GM23248 (cell line): ENCODE results near the gene DNAH11. TPM values are rescaled to one million over a fixed set of nuclear protein-coding genes. Genes with fewer than 3 reads are reported as not detected.

Experiments used
- DNase-seq: peaks from one replicate; pipeline ENCODE4 v3.0.0-alpha.2; 2015
- H2AFZ ChIP-seq: fragments of 200-600 bp; sonication (generic); 2 replicates; pipeline ENCODE4 v1.6.1; 2016; ENCODE audit warnings: antibody characterized with exemption
- H3F3A ChIP-seq: fragments of 200-600 bp; sonication (generic); 2 replicates; pipeline ENCODE4 v1.6.1; 2016; ENCODE audit warnings: mild to moderate bottlenecking, antibody characterized with exemption, mixed run types; ENCODE audit not compliant: insufficient read depth
- H3K27ac ChIP-seq: fragments of 200-600 bp; sonication (generic); 2 replicates; pipeline ENCODE4 v1.5.1; 2016; ENCODE audit warnings: mild to moderate bottlenecking
- H3K27me3 ChIP-seq: fragments of 200-600 bp; sonication (generic); replicated peaks from 2 replicates; pipeline ENCODE4 v1.6.1; 2016; ENCODE audit warnings: mild to moderate bottlenecking; ENCODE audit not compliant: insufficient read depth
- H3K36me3 ChIP-seq: fragments of 200-600 bp; sonication (generic); 2 replicates; pipeline ENCODE4 v1.6.1; 2016; ENCODE audit warnings: low read depth, mild to moderate bottlenecking
- H3K4me1 ChIP-seq: fragments of 200-600 bp; sonication (generic); 2 replicates; pipeline ENCODE4 v1.6.1; 2016; ENCODE audit warnings: mild to moderate bottlenecking; ENCODE audit not compliant: insufficient read depth
- H3K4me2 ChIP-seq: fragments of 200-600 bp; sonication (generic); one replicate; pipeline ENCODE4 v1.6.1; 2016; ENCODE audit warnings: mild to moderate bottlenecking; ENCODE audit not compliant: unreplicated experiment
- H3K4me3 ChIP-seq: fragments of 200-600 bp; sonication (generic); 2 replicates; pipeline ENCODE4 v1.5.1; 2016; ENCODE audit warnings: mild to moderate bottlenecking
- H3K79me2 ChIP-seq: fragments of 200-600 bp; sonication (generic); 2 replicates; pipeline ENCODE4 v1.6.1; 2016; ENCODE audit warnings: mild to moderate bottlenecking; ENCODE audit not compliant: insufficient read depth
- H3K9ac ChIP-seq: fragments of 200-600 bp; sonication (generic); 2 replicates; pipeline ENCODE4 v1.6.1; 2016; ENCODE audit warnings: mild to moderate bottlenecking
- H3K9me2 ChIP-seq: fragments of 200-600 bp; sonication (generic); 2 replicates; pipeline ENCODE4 v1.6.1; 2016; ENCODE audit warnings: mixed run types, mild to moderate bottlenecking, moderate library complexity; ENCODE audit not compliant: insufficient read depth
- H3K9me3 ChIP-seq: fragments of 200-600 bp; sonication (generic); one replicate; pipeline ENCODE4 v1.6.1; 2017; ENCODE audit warnings: low read depth
- H4K20me1 ChIP-seq: fragments of 200-600 bp; sonication (generic); 2 replicates; pipeline ENCODE4 v1.6.0; 2016; ENCODE audit not compliant: insufficient read depth
- EZH2 ChIP-seq: fragments of 200-600 bp; sonication (generic); IDR thresholded peaks from 2 replicates; pipeline ENCODE4 v1.6.1; 2018; ENCODE audit warnings: antibody characterized with exemption, mild to moderate bottlenecking; ENCODE audit not compliant: insufficient read depth, poor library complexity, severe bottlenecking
- EZH2phosphoT487 ChIP-seq: fragments of 200-600 bp; sonication (generic); IDR thresholded peaks from 2 replicates; pipeline ENCODE4 v1.6.1; 2018; ENCODE audit warnings: antibody characterized with exemption, moderate library complexity, mild to moderate bottlenecking, low read depth; ENCODE audit not compliant: insufficient read depth
- WGBS, 2 experiments: methylation state at CpG; one replicate each; pipeline ENCODE4 v1.1.6; 2015 to 2017; ENCODE audit warnings: low lambda C conversion rate in 2 of 2, low coverage in 1 of 2; ENCODE audit errors: missing lambda C conversion rate in 2 of 2; 5-methylcytosine and 5-hydroxymethylcytosine counted together
- in situ Hi-C: fragments of 300-500 bp; cut with MboI; formaldehyde crosslinking; loops from 2 replicates; pipeline ENCODE4 v1.15.0; 2020
- polyA plus RNA-seq: library from polyadenylated mRNA; unstranded; fragments of >200 nt; fragmentation: Nextera tagmentation; extraction: Ambion mirVana; gene quantifications from 2 replicates; pipeline ENCODE4 v1.2.1, GENCODE V29; 2016
- total RNA-seq: library from RNA; depleted of rRNA; stranded (reverse); fragments of >200 nt; shearing (Covaris generic); gene quantifications from 2 replicates; pipeline ENCODE4 v1.2.3, GENCODE V29; 2014

The DNAH11 gene
- total and polyA plus RNA-seq, 2 experiments from 2014 or later, result 0.91 to 3.1 TPM

DNA sequence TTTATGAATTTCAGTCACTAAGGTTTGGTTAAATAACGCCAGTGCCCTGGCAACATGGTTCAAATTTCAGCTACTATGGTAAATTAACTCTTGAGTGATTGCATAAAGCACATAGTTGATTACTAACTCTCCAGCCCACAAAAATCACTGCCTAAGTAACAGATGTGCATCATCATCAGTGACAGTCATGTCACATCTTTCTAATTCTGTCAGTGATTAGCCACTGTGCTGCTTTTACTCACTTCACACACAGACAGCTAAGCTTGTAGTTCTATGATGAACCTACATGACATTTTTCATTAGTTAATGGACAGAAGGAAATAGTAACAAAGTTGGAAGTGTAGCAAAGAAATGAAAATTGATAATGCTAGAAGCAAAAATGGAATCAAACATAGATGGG is 108.9 kb downstream of the DNAH11 start:
- H3K27me3 ChIP-seq, result no peaks in the 10 kb centered on the region
- H3K9me3 ChIP-seq, result no peaks in the 10 kb centered on the region
- no peak overlapping the region for H3K9ac ChIP-seq
- no peak overlapping the region for H3K4me3 ChIP-seq
- H4K20me1 ChIP-seq, result no peaks in the 10 kb centered on the region
- H3K27ac ChIP-seq, result no peak overlapping the region
- H3K4me1 ChIP-seq, result no peaks in the 10 kb centered on the region
- in situ Hi-C loops, result no loop called here
- TF ChIP-seq EZH2, result no peak
- TF ChIP-seq EZH2phosphoT487, result no peak
- H3K79me2 ChIP-seq, result no peaks in the 10 kb centered on the region
- no peaks in the 10 kb centered on the region for H3K9me2 ChIP-seq
- no peaks in the 10 kb centered on the region for H3F3A ChIP-seq
- no peak overlapping the region for H2AFZ ChIP-seq
- no peak for DNase-seq
- H3K4me2 ChIP-seq, result no peak overlapping the region
- no peaks in the 10 kb centered on the region for H3K36me3 ChIP-seq
- 0 to 4% methylated on average over 1 of the region's 1 CpG for WGBS, 2 experiments

GRCh38 chr7:21653623-21654022 is 110.8 kb downstream of the DNAH11 start:
- Histone ChIP-seq H3K79me2 (no peaks in the 10 kb centered on the region), H2AFZ (no peak overlapping the region), H3F3A (no peaks in the 10 kb centered on the region), H3K27me3 (no peaks in the 10 kb centered on the region), H3K9me2 (no peaks in the 10 kb centered on the region), H3K4me3 (no peak overlapping the region), H3K9me3 (no peaks in the 10 kb centered on the region), H3K36me3 (no peaks in the 10 kb centered on the region), H3K27ac (no peak overlapping the region), H3K9ac (no peak overlapping the region), H3K4me1 (no peaks in the 10 kb centered on the region), H4K20me1 (no peaks in the 10 kb centered on the region), H3K4me2 (no peak overlapping the region)
- DNase-seq, result no peak
- WGBS, 2 experiments, result 25 to 28% methylated on average over 4 of the region's 4 CpGs
- in situ Hi-C loops, result no loop called here
- TF ChIP-seq EZH2phosphoT487 (no peak), EZH2 (no peak)

- Histone ChIP-seq H3K27me3 (no peaks in the 10 kb centered on the region), H3K9me3 (no peaks in the 10 kb centered on the region), H3K79me2 (no peaks in the 10 kb centered on the region), H3K4me1 (no peaks in the 10 kb centered on the region), H2AFZ (no peak overlapping the region), H3F3A (no peaks in the 10 kb centered on the region), H3K9ac (no peak overlapping the region), H3K4me3 (no peak overlapping the region), H3K27ac (no peak overlapping the region), H3K36me3 (no peaks in the 10 kb centered on the region), H3K4me2 (no peak overlapping the region), H4K20me1 (no peaks in the 10 kb centered on the region), H3K9me2 (no peaks in the 10 kb centered on the region)
- no peak for TF ChIP-seq EZH2
- TF ChIP-seq EZH2phosphoT487, result no peak
- 14 to 18% methylated on average over 5 of the region's 5 CpGs for WGBS, 2 experiments
- in situ Hi-C loops, result no loop called here
- no peak for DNase-seq
Measured at GRCh38 chr7:21656081-21656480, 113.2 kb downstream of the DNAH11 start.

- Histone ChIP-seq H3K4me3 (no peak overlapping the region), H3K27me3 (no peaks in the 10 kb centered on the region), H3K9me2 (no peaks in the 10 kb centered on the region), H3K9me3 (no peaks in the 10 kb centered on the region), H3K36me3 (no peaks in the 10 kb centered on the region), H3K9ac (no peak overlapping the region), H3F3A (no peaks in the 10 kb centered on the region), H3K4me1 (no peaks in the 10 kb centered on the region), H3K79me2 (no peaks in the 10 kb centered on the region), H4K20me1 (no peaks in the 10 kb centered on the region), H3K27ac (no peak overlapping the region), H2AFZ (no peak overlapping the region), H3K4me2 (no peak overlapping the region)
- no peak for DNase-seq
- in situ Hi-C loops, result no loop called here
- TF ChIP-seq EZH2, result no peak
- no peak for TF ChIP-seq EZH2phosphoT487
- 14 to 27% methylated on average over 2 of the region's 2 CpGs for WGBS, 2 experiments
Measured at GRCh38 chr7:21656796-21657195, 114.0 kb downstream of the DNAH11 start.

GRCh38 chr7:21670496-21670895 is 127.7 kb downstream of the DNAH11 start:
- H3K4me2 ChIP-seq, result no peak overlapping the region
- H3K4me3 ChIP-seq, result no peak overlapping the region
- no peaks in the 10 kb centered on the region for H4K20me1 ChIP-seq
- H3K36me3 ChIP-seq, result no peaks in the 10 kb centered on the region
- H3F3A ChIP-seq, result no peaks in the 10 kb centered on the region
- H3K9me3 ChIP-seq, result no peaks in the 10 kb centered on the region
- H3K27ac ChIP-seq, result no peak overlapping the region
- H3K9me2 ChIP-seq, result no peaks in the 10 kb centered on the region
- H3K9ac ChIP-seq, result no peak overlapping the region
- WGBS, 2 experiments, result 30 to 33% methylated on average over 3 of the region's 3 CpGs
- no peak overlapping the region for H2AFZ ChIP-seq
- H3K79me2 ChIP-seq, result no peaks in the 10 kb centered on the region
- H3K4me1 ChIP-seq, result no peaks in the 10 kb centered on the region
- in situ Hi-C loops, result no loop called here
- DNase-seq, result no peak
- TF ChIP-seq EZH2phosphoT487 (no peak), EZH2 (no peak)
- H3K27me3 ChIP-seq, result no peaks in the 10 kb centered on the region
